ENCODE results near the gene CDC42BPA. TPM values are rescaled to one million over a fixed set of nuclear protein-coding genes. Genes with fewer than 3 reads are reported as not detected.

CDC42BPA gene
- total RNA-seq, 1 donor from 2014 or later: 61.6 TPM

DNA sequence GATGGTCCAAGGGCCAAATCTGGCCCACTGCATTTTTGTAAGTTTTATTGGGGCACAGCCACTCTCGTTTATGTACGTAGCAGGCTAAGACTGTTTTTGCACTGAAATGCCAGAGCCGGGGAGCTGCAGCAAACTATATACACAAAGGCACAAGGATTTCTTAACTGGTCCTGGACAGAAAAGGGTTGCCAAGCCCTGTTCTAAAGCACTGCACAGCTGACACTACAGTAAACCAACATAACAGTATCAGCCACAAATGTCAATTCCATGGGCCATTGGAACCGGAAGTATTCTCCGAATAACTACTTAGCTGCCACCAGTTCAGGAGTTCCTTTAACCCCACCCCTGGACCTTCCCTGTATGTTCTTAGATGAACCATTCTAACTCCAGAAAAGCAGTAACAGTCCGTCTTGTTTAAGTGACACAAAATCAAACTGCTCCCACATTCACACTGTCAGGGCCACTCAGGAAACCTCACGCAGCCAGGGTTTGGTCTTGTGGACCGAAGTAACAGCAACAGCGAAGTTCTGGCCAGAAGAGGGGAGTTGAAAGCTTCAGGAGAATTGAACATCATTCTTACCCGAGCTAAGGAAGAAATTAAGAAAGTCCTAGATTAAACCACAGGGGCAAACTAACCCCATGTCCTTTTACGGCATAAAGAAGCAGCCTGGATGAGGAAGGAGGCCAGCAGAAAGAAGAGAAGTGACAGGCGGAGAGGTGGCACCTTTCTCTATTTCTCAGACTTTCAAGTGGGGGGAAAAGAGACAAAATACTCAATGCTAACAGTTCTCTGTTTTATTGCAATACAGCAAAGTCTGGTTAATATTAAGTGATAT is 329.0 kb downstream of the CDC42BPA start:
- TF ChIP-seq, protein P1, sequence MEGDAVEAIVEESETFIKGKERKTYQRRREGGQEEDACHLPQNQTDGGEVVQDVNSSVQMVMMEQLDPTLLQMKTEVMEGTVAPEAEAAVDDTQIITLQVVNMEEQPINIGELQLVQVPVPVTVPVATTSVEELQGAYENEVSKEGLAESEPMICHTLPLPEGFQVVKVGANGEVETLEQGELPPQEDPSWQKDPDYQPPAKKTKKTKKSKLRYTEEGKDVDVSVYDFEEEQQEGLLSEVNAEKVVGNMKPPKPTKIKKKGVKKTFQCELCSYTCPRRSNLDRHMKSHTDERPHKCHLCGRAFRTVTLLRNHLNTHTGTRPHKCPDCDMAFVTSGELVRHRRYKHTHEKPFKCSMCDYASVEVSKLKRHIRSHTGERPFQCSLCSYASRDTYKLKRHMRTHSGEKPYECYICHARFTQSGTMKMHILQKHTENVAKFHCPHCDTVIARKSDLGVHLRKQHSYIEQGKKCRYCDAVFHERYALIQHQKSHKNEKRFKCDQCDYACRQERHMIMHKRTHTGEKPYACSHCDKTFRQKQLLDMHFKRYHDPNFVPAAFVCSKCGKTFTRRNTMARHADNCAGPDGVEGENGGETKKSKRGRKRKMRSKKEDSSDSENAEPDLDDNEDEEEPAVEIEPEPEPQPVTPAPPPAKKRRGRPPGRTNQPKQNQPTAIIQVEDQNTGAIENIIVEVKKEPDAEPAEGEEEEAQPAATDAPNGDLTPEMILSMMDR (IDR thresholded peaks at IDR 0.05): no peak
- Mint-ChIP-seq H3K36me3 (ENCODE audit: low read depth) (peaks cover 27% of the 10 kb centered on the region), H3K4me1 (ENCODE audit: low read depth) (no peaks in the 10 kb centered on the region), H3K9me3 (ENCODE audit: low read depth) (no peaks in the 10 kb centered on the region), H3K27ac (ENCODE audit: unreplicated experiment) (no peak overlapping the region), H3K4me3 (ENCODE audit: unreplicated experiment) (no peak overlapping the region), H3K27me3 (ENCODE audit: low read depth) (no peaks in the 10 kb centered on the region)
- DNase-seq (ENCODE audit: low spot score): no peak

DNA sequence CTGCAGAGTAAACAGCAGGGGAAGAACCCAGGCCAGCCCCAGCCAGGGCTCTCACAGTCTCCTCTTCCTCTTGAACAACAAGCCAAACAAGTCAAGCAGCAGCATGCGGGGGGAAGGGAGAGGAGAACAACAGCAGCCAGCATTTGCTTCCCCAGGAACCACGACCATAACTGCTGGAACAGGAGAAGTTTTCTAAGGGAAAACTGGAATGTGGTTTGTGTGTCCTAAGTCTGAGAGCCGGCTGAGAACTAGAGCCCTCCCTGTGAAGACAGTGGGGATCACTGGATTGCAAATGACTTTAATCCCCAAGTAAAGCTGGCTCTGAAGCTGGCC is 330.0 kb downstream of the CDC42BPA start:
- Mint-ChIP-seq H3K27ac (ENCODE audit: unreplicated experiment) (no peak overlapping the region), H3K4me3 (ENCODE audit: unreplicated experiment) (no peak overlapping the region), H3K9me3 (ENCODE audit: low read depth) (no peaks in the 10 kb centered on the region), H3K36me3 (ENCODE audit: low read depth) (peaks cover 21% of the 10 kb centered on the region), H3K4me1 (ENCODE audit: low read depth) (no peaks in the 10 kb centered on the region), H3K27me3 (ENCODE audit: low read depth) (no peaks in the 10 kb centered on the region)
- no peak for DNase-seq (ENCODE audit: low spot score)
- TF ChIP-seq, protein P1 (IDR thresholded peaks at IDR 0.05): no peak

DNA sequence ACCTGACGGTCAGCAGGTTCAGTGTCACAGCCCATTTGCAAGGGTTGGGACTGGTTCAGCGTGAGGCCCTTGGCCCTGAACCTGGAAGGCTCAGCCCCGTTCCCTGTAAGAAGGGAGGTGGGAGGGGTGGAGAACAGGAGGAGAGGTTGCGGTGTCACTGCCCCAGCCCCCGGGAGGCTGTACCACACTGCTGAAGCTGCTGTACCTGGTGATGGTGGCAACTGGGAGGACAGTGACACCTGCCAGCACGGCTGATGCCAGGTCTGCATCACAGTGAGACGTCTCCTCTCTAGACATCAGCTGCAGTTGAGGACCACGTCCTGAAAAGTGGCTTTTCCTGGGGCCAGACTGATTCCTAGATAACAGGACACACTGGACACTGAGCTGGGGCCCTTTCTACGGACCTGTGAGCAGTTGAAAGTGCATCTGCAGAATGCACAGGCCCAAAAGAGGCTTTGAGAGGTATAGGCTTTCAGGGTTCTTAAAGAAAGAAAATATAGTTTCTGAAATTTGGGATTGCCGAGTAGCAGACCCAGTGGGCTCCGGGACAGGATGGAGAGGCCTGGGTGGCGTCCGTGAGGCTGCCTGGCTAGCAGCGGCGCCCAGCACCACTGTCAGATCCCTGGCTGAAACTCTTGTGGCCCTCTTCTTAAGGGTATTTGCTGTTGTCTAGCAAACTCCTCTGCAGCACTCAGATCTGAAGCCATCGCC is 330.5 kb downstream of the CDC42BPA start:
- Mint-ChIP-seq H3K27ac (ENCODE audit: unreplicated experiment) (no peak overlapping the region), H3K4me3 (ENCODE audit: unreplicated experiment) (no peak overlapping the region), H3K4me1 (ENCODE audit: low read depth) (no peaks in the 10 kb centered on the region), H3K9me3 (ENCODE audit: low read depth) (no peaks in the 10 kb centered on the region), H3K27me3 (ENCODE audit: low read depth) (no peaks in the 10 kb centered on the region), H3K36me3 (ENCODE audit: low read depth) (peaks cover 19% of the 10 kb centered on the region)
- TF ChIP-seq, protein P1 (IDR thresholded peaks at IDR 0.05): no peak
- no peak for DNase-seq (ENCODE audit: low spot score)

DNA sequence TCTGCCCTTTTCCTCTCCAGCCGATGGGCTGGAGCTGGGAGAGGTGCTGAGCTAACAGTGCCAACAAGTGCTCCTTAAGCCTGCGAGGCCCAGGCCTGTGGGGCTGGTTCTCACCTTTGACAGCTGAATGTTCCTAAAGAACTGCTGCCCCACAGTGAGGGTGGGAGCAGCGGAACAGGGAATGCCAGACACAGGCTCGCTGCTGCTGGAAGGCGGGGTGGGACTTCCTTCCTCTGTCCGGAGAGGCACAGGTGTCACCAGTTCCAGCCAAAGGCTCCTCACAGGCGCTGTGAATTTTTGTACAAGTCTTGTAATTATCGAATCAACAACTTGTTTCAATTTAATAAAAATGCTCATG is 331.1 kb downstream of the CDC42BPA start:
- Mint-ChIP-seq H3K9me3 (ENCODE audit: low read depth) (no peaks in the 10 kb centered on the region), H3K36me3 (ENCODE audit: low read depth) (peaks cover 19% of the 10 kb centered on the region), H3K27me3 (ENCODE audit: low read depth) (no peaks in the 10 kb centered on the region), H3K27ac (ENCODE audit: unreplicated experiment) (peak overlapping the region; percentile 37), H3K4me1 (ENCODE audit: low read depth) (no peaks in the 10 kb centered on the region), H3K4me3 (ENCODE audit: unreplicated experiment) (no peak overlapping the region)
- TF ChIP-seq, protein P1 (IDR thresholded peaks at IDR 0.05): no peak
- DNase-seq (ENCODE audit: low spot score): no peak

DNA sequence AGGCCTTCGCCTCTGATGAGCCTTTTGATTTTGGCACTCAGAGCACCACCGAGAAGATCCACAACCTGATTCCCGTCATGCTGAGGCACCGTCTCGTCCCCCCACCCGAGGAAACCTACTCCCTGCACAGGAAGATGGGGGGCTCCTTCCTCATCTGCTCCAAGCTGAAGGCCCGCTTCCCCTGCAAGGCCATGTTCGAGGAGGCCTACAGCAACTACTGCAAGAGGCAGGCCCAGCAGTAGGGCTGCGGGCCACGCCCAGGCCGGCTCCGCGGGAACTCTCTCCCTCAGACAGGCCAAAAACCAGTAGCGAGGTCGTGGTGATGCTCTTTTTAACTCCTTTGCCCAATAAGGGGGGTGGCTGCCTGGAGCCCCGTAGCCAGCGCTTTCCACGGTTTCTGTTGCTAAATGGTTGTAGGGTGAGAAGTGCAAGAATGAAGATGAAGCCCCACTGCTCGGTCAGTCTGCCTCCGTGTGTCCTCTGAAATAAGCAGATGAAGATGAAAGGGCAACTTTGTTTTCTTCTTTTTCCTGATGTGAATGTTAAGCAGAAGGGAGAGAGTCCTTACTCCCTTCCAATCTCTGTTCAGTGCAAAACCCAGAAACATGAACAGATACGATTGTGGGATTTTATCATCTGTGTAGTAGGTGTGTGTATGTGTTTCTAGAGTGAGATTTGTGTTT is 331.7 kb downstream of the CDC42BPA start:
- TF ChIP-seq, protein P1 (IDR thresholded peaks at IDR 0.05): no peak
- Mint-ChIP-seq H3K27me3 (ENCODE audit: low read depth) (no peaks in the 10 kb centered on the region), H3K9me3 (ENCODE audit: low read depth) (no peaks in the 10 kb centered on the region), H3K4me3 (ENCODE audit: unreplicated experiment) (no peak overlapping the region), H3K27ac (ENCODE audit: unreplicated experiment) (peak overlapping the region; percentile 37), H3K4me1 (ENCODE audit: low read depth) (no peaks in the 10 kb centered on the region), H3K36me3 (ENCODE audit: low read depth) (peaks cover 19% of the 10 kb centered on the region)
- no peak for DNase-seq (ENCODE audit: low spot score)

All from chondrocyte (in vitro differentiated cells).